8988T (cell line): Measurements from ENCODE around the gene PDZD7.
"Not testable (repeated sequence)": the region's sequence is repeated elsewhere in the genome, so short reads cannot be mapped to it uniquely, and the experiment has no call there.

Experiments used
- DNase-seq: peaks from one replicate; pipeline ENCODE4 v3.0.0; 2011

PDZD7 gene

GRCh38 chr10:101036726-101037125 is 5.8 kb upstream of the PDZD7 start:
- no peak for DNase-seq

GRCh38 chr10:101035916-101036702 is 5.2 kb upstream of the PDZD7 start:
- no peak for DNase-seq

- DNase-seq = no peak
Observed at GRCh38 chr10:101035314-101035713, 4.4 kb upstream of the PDZD7 start.

- not testable (repeated sequence) for DNase-seq
Observed at GRCh38 chr10:101034404-101034803, 3.5 kb upstream of the PDZD7 start.

- DNase-seq = no peak
Observed at GRCh38 chr10:101033276-101033675, 2.3 kb upstream of the PDZD7 start.

- DNase-seq = no peak
Observed at GRCh38 chr10:101032637-101033224, 1.8 kb upstream of the PDZD7 start.

- no peak for DNase-seq
Observed at GRCh38 chr10:101031796-101032636, 1.1 kb upstream of the PDZD7 start.

- no peak for DNase-seq
Observed at GRCh38 chr10:101030496-101031127, 317 bp downstream of the PDZD7 start.

- no peak for DNase-seq
Observed at GRCh38 chr10:101029520-101030295, 1.2 kb downstream of the PDZD7 start.

GRCh38 chr10:101028446-101029337 is 2.2 kb downstream of the PDZD7 start:
- DNase-seq = no peak

- DNase-seq = no peak
Observed at GRCh38 chr10:101027106-101027720, 3.7 kb downstream of the PDZD7 start.

- DNase-seq = no peak
Observed at GRCh38 chr10:101022967-101023705, 7.8 kb downstream of the PDZD7 start.

GRCh38 chr10:101021692-101022251 is 9.2 kb downstream of the PDZD7 start:
- no peak for DNase-seq

GRCh38 chr10:101021239-101021638 is 9.7 kb downstream of the PDZD7 start:
- no peak for DNase-seq

GRCh38 chr10:101020427-101021075 is 10.4 kb downstream of the PDZD7 start:
- no peak for DNase-seq

- no peak for DNase-seq
Observed at GRCh38 chr10:101019440-101019703, 11.6 kb downstream of the PDZD7 start.

- DNase-seq = peak; percentile 96
Observed at GRCh38 chr10:101018600-101019439, 12.1 kb downstream of the PDZD7 start.

GRCh38 chr10:101018118-101018599 is 12.8 kb downstream of the PDZD7 start:
- DNase-seq = no peak
